Erythroblast (primary cell): Measurements from ENCODE around the gene SNX27.

Source experiments
- GATA1 ChIP-seq: IDR thresholded peaks from 2 replicates; pipeline ENCODE4 v1.6.1; 2011; ENCODE audit warnings: low read depth, mild to moderate bottlenecking, control low read depth, low read length, moderate library complexity
- POLR2A ChIP-seq: IDR thresholded peaks from 2 replicates; pipeline ENCODE4 v1.6.1; 2011; ENCODE audit warnings: mild to moderate bottlenecking, low read length

DNA sequence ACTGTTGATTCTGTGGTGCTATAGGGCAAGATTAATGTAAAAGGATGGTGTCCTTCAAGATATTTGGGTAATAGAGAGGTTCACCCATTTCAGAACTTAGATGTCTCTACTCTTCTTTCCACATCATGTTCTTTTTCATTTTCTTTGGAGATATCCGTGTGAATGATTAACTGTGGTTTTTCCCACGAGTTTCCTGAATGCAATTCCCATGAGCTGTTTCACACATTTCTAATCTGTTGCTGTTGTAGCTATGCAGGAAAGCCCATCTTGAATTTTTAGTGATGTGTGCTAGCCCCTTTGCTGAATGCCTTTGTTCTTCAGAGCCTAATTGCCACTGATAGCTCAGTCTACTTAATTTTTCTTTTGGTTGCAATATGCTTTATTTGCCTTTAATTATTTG lies 27.6 kb downstream of the SNX27 start:
- no peak for TF ChIP-seq POLR2A
- no peak for TF ChIP-seq GATA1
